GM12872 (cell line): ENCODE data around the gene DNAJC1.

Experiments
- TF ChIP-seq, protein P1 (sequence below): IDR thresholded peaks from 3 replicates; pipeline ENCODE4 v1.5.1; 2011; ENCODE audit warnings: low read depth, mild to moderate bottlenecking, low read length, moderate library complexity; ENCODE audit not compliant: insufficient read depth

The DNAJC1 gene

GRCh38 chr10:21758696-21759095 lies 244.8 kb downstream of the DNAJC1 start:
- TF ChIP-seq, protein P1, sequence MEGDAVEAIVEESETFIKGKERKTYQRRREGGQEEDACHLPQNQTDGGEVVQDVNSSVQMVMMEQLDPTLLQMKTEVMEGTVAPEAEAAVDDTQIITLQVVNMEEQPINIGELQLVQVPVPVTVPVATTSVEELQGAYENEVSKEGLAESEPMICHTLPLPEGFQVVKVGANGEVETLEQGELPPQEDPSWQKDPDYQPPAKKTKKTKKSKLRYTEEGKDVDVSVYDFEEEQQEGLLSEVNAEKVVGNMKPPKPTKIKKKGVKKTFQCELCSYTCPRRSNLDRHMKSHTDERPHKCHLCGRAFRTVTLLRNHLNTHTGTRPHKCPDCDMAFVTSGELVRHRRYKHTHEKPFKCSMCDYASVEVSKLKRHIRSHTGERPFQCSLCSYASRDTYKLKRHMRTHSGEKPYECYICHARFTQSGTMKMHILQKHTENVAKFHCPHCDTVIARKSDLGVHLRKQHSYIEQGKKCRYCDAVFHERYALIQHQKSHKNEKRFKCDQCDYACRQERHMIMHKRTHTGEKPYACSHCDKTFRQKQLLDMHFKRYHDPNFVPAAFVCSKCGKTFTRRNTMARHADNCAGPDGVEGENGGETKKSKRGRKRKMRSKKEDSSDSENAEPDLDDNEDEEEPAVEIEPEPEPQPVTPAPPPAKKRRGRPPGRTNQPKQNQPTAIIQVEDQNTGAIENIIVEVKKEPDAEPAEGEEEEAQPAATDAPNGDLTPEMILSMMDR = no peak

- TF ChIP-seq, protein P1 = no peak
These were observed 245.3 kb downstream of the DNAJC1 start for GRCh38 chr10:21758239-21758638.

DNA sequence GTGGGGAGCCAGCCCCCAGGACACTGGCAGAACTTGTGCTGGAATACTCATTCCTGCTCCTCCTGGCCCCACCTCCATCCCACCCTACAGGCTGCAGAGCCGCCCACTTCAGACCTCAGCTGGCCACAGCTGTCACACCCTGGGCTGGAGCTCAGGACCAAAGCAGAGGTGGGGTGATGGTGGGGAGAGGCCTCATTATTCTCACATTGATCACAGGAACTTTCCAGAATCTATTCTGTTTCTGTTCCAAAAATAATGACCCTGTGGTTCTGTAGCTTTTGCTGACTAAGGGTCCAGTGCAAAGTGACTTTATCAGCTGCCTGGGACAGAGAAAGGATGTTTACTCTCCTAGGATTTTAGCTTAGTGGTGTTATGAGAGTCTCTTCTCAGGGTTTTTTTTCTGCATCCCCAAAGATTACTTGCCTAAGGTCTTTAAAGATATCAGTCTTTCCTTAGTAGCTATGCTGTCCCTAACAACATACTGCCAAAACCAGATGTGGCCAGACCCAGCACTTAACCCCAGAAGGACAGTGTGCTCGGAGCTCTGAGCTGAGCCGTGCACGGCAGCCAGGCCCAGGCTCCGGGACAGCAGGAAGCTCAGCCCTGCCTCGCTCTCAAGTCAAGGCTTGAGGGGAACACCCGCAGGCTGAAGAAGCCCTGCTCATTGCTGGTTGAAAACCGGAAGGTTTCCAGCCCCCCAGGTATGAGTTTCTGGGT lies 246.2 kb downstream of the DNAJC1 start:
- TF ChIP-seq, protein P1 = no peak

DNA sequence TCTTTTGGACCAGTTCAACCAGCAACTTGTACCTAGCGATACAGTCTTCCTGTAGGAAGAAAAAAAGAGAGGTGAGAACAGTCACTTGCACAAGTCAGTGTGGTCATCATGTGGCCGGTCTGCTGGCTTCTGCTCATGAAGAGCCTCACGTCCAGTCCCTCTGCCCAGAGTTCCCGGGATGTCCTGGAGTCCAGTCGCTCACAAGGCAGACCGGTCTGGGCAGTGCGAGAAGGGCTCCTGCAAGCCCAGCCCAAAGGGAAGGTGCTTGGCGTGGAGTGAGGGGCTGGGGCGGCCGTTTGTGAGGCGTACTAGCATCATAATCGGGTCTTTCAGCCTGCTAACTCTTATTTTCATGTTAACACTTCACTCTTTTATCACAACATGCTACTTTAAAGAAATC lies 246.8 kb downstream of the DNAJC1 start:
- TF ChIP-seq, protein P1 = no peak

DNA sequence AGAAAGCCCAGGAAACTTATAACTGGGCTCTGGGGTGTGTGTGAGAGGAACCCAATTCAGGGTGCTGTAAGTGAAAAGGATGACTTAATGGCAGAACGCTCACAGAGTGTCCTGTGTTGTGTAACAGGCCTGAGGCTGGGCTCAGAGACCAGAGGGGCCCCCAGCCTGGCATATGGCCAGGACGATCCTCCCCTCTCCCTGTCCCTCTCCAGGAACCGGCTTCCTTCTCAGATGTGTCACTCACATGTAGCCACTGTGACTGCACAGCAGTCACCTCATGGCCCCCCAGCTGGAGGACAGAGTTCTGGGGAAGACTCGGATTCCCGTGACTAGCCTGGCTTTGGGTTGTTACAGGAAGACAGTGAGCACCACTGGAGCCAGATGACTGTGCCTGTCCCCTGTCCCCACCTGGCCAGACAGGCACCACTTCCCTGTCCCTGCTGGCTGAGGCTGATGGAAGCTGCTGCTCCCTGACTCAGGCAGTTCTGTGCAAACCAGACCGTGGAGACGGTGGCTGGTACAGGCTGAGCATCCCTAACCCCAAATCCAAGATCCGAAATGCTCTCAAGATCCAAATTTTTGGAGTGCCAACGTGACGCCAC lies 249.0 kb downstream of the DNAJC1 start:
- TF ChIP-seq, protein P1 = no peak

- TF ChIP-seq, protein P1 = no peak
These were observed 249.8 kb downstream of the DNAJC1 start for GRCh38 chr10:21753497-21754270.

GRCh38 chr10:21751341-21752310 lies 251.9 kb downstream of the DNAJC1 start:
- TF ChIP-seq, protein P1 = no peak
